ENCODE results near the gene ICA1L. TPM values are rescaled to one million over a fixed set of nuclear protein-coding genes. Genes with fewer than 3 reads are reported as not detected.
A peak's percentile ranks its signal among the peaks of the same experiment; 100 is the strongest.
"Not testable (repeated sequence)": the region's sequence is repeated elsewhere in the genome, so short reads cannot be mapped to it uniquely, and the experiment has no call there.

ICA1L gene
- total and polyA plus RNA-seq, 2 experiments from 2014 or later: 5.1 to 8.2 TPM

- WGBS (ENCODE audit: low lambda C conversion rate, missing lambda C conversion rate): 8% methylated on average over 37 of the region's 37 CpGs
Measured at GRCh38 chr2:202870431-202871299, 901 bp downstream of the ICA1L start.

GRCh38 chr2:202861987-202862386 is 9.6 kb downstream of the ICA1L start:
- no peaks in the 10 kb centered on the region for H3K36me3 ChIP-seq (replicated peaks; ENCODE audit: insufficient read depth, low read depth)
- H3K4me3 ChIP-seq: no peak overlapping the region
- H2AFZ ChIP-seq: no peak overlapping the region
- H3K27ac ChIP-seq: no peak overlapping the region
- H3K9me3 ChIP-seq (ENCODE audit: low read depth): no peaks in the 10 kb centered on the region
- no peak for DNase-seq (ENCODE audit: low spot score)
- TF ChIP-seq EZH2 (IDR thresholded peaks at IDR 0.05; ENCODE audit: borderline replicate concordance) (no peak), EZH2phosphoT487 (IDR thresholded peaks at IDR 0.05; ENCODE audit: low read depth, severe bottlenecking, unreplicated experiment) (no peak), CTCF (IDR thresholded peaks at IDR 0.05; ENCODE audit: poor library complexity) (no peak)
- H3K4me1 ChIP-seq (ENCODE audit: insufficient read depth): no peaks in the 10 kb centered on the region
- H3K4me2 ChIP-seq: no peak overlapping the region
- no peaks in the 10 kb centered on the region for H4K20me1 ChIP-seq (ENCODE audit: insufficient read depth, poor library complexity, severe bottlenecking)
- no peaks in the 10 kb centered on the region for H3K27me3 ChIP-seq
- H3K9me2 ChIP-seq (replicated peaks; ENCODE audit: insufficient read depth): no peaks in the 10 kb centered on the region
- no peaks in the 10 kb centered on the region for H3K79me2 ChIP-seq
- WGBS (ENCODE audit: low lambda C conversion rate, missing lambda C conversion rate): 92% methylated on average over 3 of the region's 3 CpGs

More at GRCh38 chr2:202870431-202871299, 901 bp downstream of the ICA1L start:
- H3K27me3 ChIP-seq: no peaks in the 10 kb centered on the region
- peak overlapping the region; percentile 89 for H2AFZ ChIP-seq
- peak overlapping the region; percentile 94 for H3K27ac ChIP-seq
- peaks cover 6% of the 10 kb centered on the region for H3K79me2 ChIP-seq
- no peaks in the 10 kb centered on the region for H3K36me3 ChIP-seq (replicated peaks; ENCODE audit: insufficient read depth, low read depth)
- no peaks in the 10 kb centered on the region for H3K9me2 ChIP-seq (replicated peaks; ENCODE audit: insufficient read depth)
- no peaks in the 10 kb centered on the region for H3K4me1 ChIP-seq (ENCODE audit: insufficient read depth)
- H3K4me3 ChIP-seq: peak overlapping the region; percentile 89
- peak; percentile 87 for DNase-seq (ENCODE audit: low spot score)
- no peaks in the 10 kb centered on the region for H3K9me3 ChIP-seq (ENCODE audit: low read depth)
- peak overlapping the region; percentile 95 for H3K4me2 ChIP-seq
- no peaks in the 10 kb centered on the region for H4K20me1 ChIP-seq (ENCODE audit: insufficient read depth, poor library complexity, severe bottlenecking)
- no peak for TF ChIP-seq EZH2 (IDR thresholded peaks at IDR 0.05; ENCODE audit: borderline replicate concordance)
- TF ChIP-seq EZH2phosphoT487 (IDR thresholded peaks at IDR 0.05; ENCODE audit: low read depth, severe bottlenecking, unreplicated experiment): no peak
- peak; percentile 59 for TF ChIP-seq CTCF (IDR thresholded peaks at IDR 0.05; ENCODE audit: poor library complexity)

- H3K27ac ChIP-seq: no peak overlapping the region
- no peak for DNase-seq (ENCODE audit: low spot score)
- no peaks in the 10 kb centered on the region for H3K36me3 ChIP-seq (replicated peaks; ENCODE audit: insufficient read depth, low read depth)
- no peak overlapping the region for H3K4me3 ChIP-seq
- no peaks in the 10 kb centered on the region for H3K9me2 ChIP-seq (replicated peaks; ENCODE audit: insufficient read depth)
- H2AFZ ChIP-seq: no peak overlapping the region
- no peaks in the 10 kb centered on the region for H3K9me3 ChIP-seq (ENCODE audit: low read depth)
- H3K79me2 ChIP-seq: no peaks in the 10 kb centered on the region
- no peaks in the 10 kb centered on the region for H4K20me1 ChIP-seq (ENCODE audit: insufficient read depth, poor library complexity, severe bottlenecking)
- H3K27me3 ChIP-seq: no peaks in the 10 kb centered on the region
- WGBS (ENCODE audit: low lambda C conversion rate, missing lambda C conversion rate): 66% methylated on average over 3 of the region's 3 CpGs
- TF ChIP-seq EZH2 (IDR thresholded peaks at IDR 0.05; ENCODE audit: borderline replicate concordance) (no peak), CTCF (IDR thresholded peaks at IDR 0.05; ENCODE audit: poor library complexity) (no peak), EZH2phosphoT487 (IDR thresholded peaks at IDR 0.05; ENCODE audit: low read depth, severe bottlenecking, unreplicated experiment) (no peak)
- no peak overlapping the region for H3K4me2 ChIP-seq
- no peaks in the 10 kb centered on the region for H3K4me1 ChIP-seq (ENCODE audit: insufficient read depth)
Measured at GRCh38 chr2:202858601-202859000, 13.0 kb downstream of the ICA1L start.

- 67% methylated on average over 3 of the region's 3 CpGs for WGBS (ENCODE audit: low lambda C conversion rate, missing lambda C conversion rate)
- not testable (repeated sequence) for H2AFZ ChIP-seq
Measured at GRCh38 chr2:202849343-202849742, 22.2 kb downstream of the ICA1L start.

More at GRCh38 chr2:202849343-202849742, 22.2 kb downstream of the ICA1L start:
- not testable (repeated sequence) for H3K27ac ChIP-seq; H4K20me1 ChIP-seq (ENCODE audit: insufficient read depth, poor library complexity, severe bottlenecking); DNase-seq (ENCODE audit: low spot score); H3K27me3 ChIP-seq; H3K4me2 ChIP-seq; H3K9me2 ChIP-seq (replicated peaks; ENCODE audit: insufficient read depth); H3K9me3 ChIP-seq (ENCODE audit: low read depth); H3K36me3 ChIP-seq (replicated peaks; ENCODE audit: insufficient read depth, low read depth); H3K4me3 ChIP-seq; H3K4me1 ChIP-seq (ENCODE audit: insufficient read depth); H3K79me2 ChIP-seq
